Tibial nerve (tissue), 4 donors: Measurements from ENCODE around the gene ACTA1.

ENCODE experiments used
- EP300 ChIP-seq, 2 donors: sonication (generic); formaldehyde crosslinking; IDR thresholded peaks; one replicate each; pipeline ENCODE4 v1.6.1; 2017; ENCODE audit warnings: antibody characterized with exemption in 2 of 2, mild to moderate bottlenecking in 1 of 2
- POLR2A ChIP-seq, 2 donors: fragments of 450-650 bp; IDR thresholded peaks; one replicate each; pipeline ENCODE4 v1.6.1; 2017; ENCODE audit warnings: antibody characterized with exemption in 2 of 2, mild to moderate bottlenecking in 2 of 2, moderate library complexity in 2 of 2
- TF ChIP-seq, protein P1 (sequence below), 5 experiments: fragments of 200-600 bp in 3 of 5; fragments of 450-650 bp in 2 of 5; sonication (generic) in 3 of 5; IDR thresholded peaks; one replicate each; pipeline ENCODE4 v1.5.1; 2016 to 2019; ENCODE audit warnings: antibody characterized with exemption in 5 of 5, mild to moderate bottlenecking in 3 of 5, moderate library complexity in 2 of 5

- TF ChIP-seq, protein P1, sequence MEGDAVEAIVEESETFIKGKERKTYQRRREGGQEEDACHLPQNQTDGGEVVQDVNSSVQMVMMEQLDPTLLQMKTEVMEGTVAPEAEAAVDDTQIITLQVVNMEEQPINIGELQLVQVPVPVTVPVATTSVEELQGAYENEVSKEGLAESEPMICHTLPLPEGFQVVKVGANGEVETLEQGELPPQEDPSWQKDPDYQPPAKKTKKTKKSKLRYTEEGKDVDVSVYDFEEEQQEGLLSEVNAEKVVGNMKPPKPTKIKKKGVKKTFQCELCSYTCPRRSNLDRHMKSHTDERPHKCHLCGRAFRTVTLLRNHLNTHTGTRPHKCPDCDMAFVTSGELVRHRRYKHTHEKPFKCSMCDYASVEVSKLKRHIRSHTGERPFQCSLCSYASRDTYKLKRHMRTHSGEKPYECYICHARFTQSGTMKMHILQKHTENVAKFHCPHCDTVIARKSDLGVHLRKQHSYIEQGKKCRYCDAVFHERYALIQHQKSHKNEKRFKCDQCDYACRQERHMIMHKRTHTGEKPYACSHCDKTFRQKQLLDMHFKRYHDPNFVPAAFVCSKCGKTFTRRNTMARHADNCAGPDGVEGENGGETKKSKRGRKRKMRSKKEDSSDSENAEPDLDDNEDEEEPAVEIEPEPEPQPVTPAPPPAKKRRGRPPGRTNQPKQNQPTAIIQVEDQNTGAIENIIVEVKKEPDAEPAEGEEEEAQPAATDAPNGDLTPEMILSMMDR (IDR thresholded peaks at IDR 0.05) = no peak
- TF ChIP-seq EP300 (IDR thresholded peaks at IDR 0.05) (no peak), POLR2A (IDR thresholded peaks at IDR 0.05) (no peak)
Measured at GRCh38 chr1:229383961-229384360, 49.9 kb downstream of the ACTA1 start.
